Stimulated activated CD4-positive, alpha-beta T cell treated with anti-CD3 and anti-CD28 coated beads, Interleukin-12 subunit alpha, Interleukin-12 subunit beta, amount 100 ng/mL, for 48 hours (primary cell): Measurements from ENCODE around the gene VIL1.

Experiments
- DNase-seq, 3 donors: peaks; one replicate each; pipeline ENCODE4 v3.0.0-alpha.2; 2020; ENCODE audit warnings: low read depth in 2 of 3, low spot score in 1 of 3

The VIL1 gene

GRCh38 chr2:218418717-218419458, at the start of gene VIL1:
VIL1 (plus strand) TSS chr2:218419123; CDS start chr2:218423779, 4,656 bp downstream.
- DNase-seq, result no peak

- no peak for DNase-seq
Observed at GRCh38 chr2:218369330-218369729, 49.6 kb upstream of the VIL1 start.

GRCh38 chr2:218370410-218371063, 48.4 kb upstream of the VIL1 start:
- no peak for DNase-seq

GRCh38 chr2:218371983-218372350, 47.0 kb upstream of the VIL1 start:
- no peak for DNase-seq

GRCh38 chr2:218374795-218375194, 44.1 kb upstream of the VIL1 start:
- no peak for DNase-seq

- DNase-seq, result no peak
Observed at GRCh38 chr2:218375212-218375611, 43.7 kb upstream of the VIL1 start.

GRCh38 chr2:218378053-218378452, 40.9 kb upstream of the VIL1 start:
- DNase-seq, result no peak

GRCh38 chr2:218381916-218382366, 37.0 kb upstream of the VIL1 start, which contains the start of gene SLC11A1:
SLC11A1 (plus strand) TSS chr2:218382273; CDS start chr2:218382369, 96 bp downstream.
- DNase-seq, result no peak

- no peak for DNase-seq
Observed at GRCh38 chr2:218382785-218383184, 36.1 kb upstream of the VIL1 start.

- DNase-seq, result no peak
Observed at GRCh38 chr2:218383892-218384519, 34.9 kb upstream of the VIL1 start.

GRCh38 chr2:218384975-218385374, 33.9 kb upstream of the VIL1 start:
- DNase-seq, result no peak

- no peak for DNase-seq
Observed at GRCh38 chr2:218386505-218387368, 32.2 kb upstream of the VIL1 start.

- no peak for DNase-seq
Observed at GRCh38 chr2:218387369-218388194, 31.3 kb upstream of the VIL1 start.

GRCh38 chr2:218389333-218390150, 29.4 kb upstream of the VIL1 start:
- no peak for DNase-seq

- no peak for DNase-seq
Observed at GRCh38 chr2:218391202-218391601, 27.7 kb upstream of the VIL1 start.

GRCh38 chr2:218392459-218392858, 26.5 kb upstream of the VIL1 start:
- DNase-seq, result no peak

- DNase-seq, result no peak
Observed at GRCh38 chr2:218392891-218393462, 25.9 kb upstream of the VIL1 start.

- DNase-seq, result no peak
Observed at GRCh38 chr2:218393750-218394290, 25.1 kb upstream of the VIL1 start.
